ENCODE measurements around the gene PRKN.

GRCh38 chr6:161832622-161833021, 894.9 kb downstream of the PRKN start:
- TF ChIP-seq EZH2phosphoT487 (IDR thresholded peaks at IDR 0.05; ENCODE audit: low read length) (no peak), EZH2 (optimal IDR thresholded peaks at IDR 0.05; ENCODE audit: low read depth, low read length) (no peak), CTCF (IDR thresholded peaks at IDR 0.05; ENCODE audit: low read length) (no peak)
